ENCODE data around the gene SUCLA2.

- TF ChIP-seq CTCF (IDR thresholded peaks at IDR 0.05) (no peak), POLR2A (IDR thresholded peaks at IDR 0.05) (no peak), POLR2AphosphoS5 (IDR thresholded peaks at IDR 0.05) (no peak)
Measured at GRCh38 chr13:47991859-47992258, 9.2 kb downstream of the SUCLA2 start.
